Left ventricle myocardium inferior (tissue), 1 donor: ENCODE results near the gene KCNG4. TPM values are rescaled to one million over a fixed set of nuclear protein-coding genes. Genes with fewer than 3 reads are reported as not detected.

Source experiments
- DNase-seq: peaks from one replicate; pipeline ENCODE4 v3.0.0-alpha.2; 2020
- H3K27ac ChIP-seq: fragments of 200-600 bp; replicated peaks from 2 replicates; pipeline ENCODE4 v1.8.0; 2021
- H3K27me3 ChIP-seq: fragments of 200-600 bp; 2 replicates; pipeline ENCODE4 v1.8.0; 2021; ENCODE audit warnings: low read depth
- H3K36me3 ChIP-seq: fragments of 200-600 bp; 2 replicates; pipeline ENCODE4 v1.8.0; 2021
- H3K4me1 ChIP-seq: fragments of 200-600 bp; 2 replicates; pipeline ENCODE4 v1.8.0; 2021
- H3K4me3 ChIP-seq: fragments of 200-600 bp; 2 replicates; pipeline ENCODE4 v1.8.0; 2021; ENCODE audit warnings: mild to moderate bottlenecking, moderate library complexity
- H3K9me3 ChIP-seq: fragments of 200-600 bp; replicated peaks from 2 replicates; pipeline ENCODE4 v1.8.0; 2021
- CTCF ChIP-seq: fragments of 200-600 bp; IDR thresholded peaks from 2 replicates; pipeline ENCODE4 v1.8.0; 2021; ENCODE audit warnings: antibody characterized with exemption, mild to moderate bottlenecking, borderline replicate concordance
- intact Hi-C: fragments of 100-400 bp; cut with micrococcal nuclease; formaldehyde crosslinking; loops from one replicate; pipeline ENCODE4 v1.11.0; 2022
- total RNA-seq: library from RNA; stranded (reverse); fragmentation: NEBNext Ultra II Directional; extraction: Animal tissue kit (Norgen Biotek cat#: 25700); gene quantifications from one replicate; pipeline ENCODE4 v1.2.1, GENCODE V29; 2021
- donor health status: DM: no; HTN: yes; CAD: no; lungs with severe emphysema.

KCNG4 gene
- total RNA-seq, 1 donor from 2014 or later, result not detected

- Histone ChIP-seq H3K4me1 (no peaks in the 10 kb centered on the region), H3K27me3 (peaks cover 17% of the 10 kb centered on the region), H3K4me3 (no peak overlapping the region), H3K27ac (no peak overlapping the region), H3K9me3 (no peaks in the 10 kb centered on the region), H3K36me3 (no peaks in the 10 kb centered on the region)
- TF ChIP-seq CTCF, result no peak
- no peak for DNase-seq
- intact Hi-C loops, result no loop called here
Observed at GRCh38 chr16:84196101-84196500, 43.7 kb downstream of the KCNG4 start.

GRCh38 chr16:84195201-84196093 is 44.4 kb downstream of the KCNG4 start:
- Histone ChIP-seq H3K4me3 (no peak overlapping the region), H3K9me3 (no peaks in the 10 kb centered on the region), H3K27me3 (peaks cover 17% of the 10 kb centered on the region), H3K4me1 (no peaks in the 10 kb centered on the region), H3K36me3 (no peaks in the 10 kb centered on the region), H3K27ac (no peak overlapping the region)
- TF ChIP-seq CTCF, result no peak
- intact Hi-C loops, result no loop called here
- no peak for DNase-seq

GRCh38 chr16:84194470-84195200 is 45.2 kb downstream of the KCNG4 start:
- H3K36me3 ChIP-seq, result no peaks in the 10 kb centered on the region
- H3K4me3 ChIP-seq, result no peak overlapping the region
- TF ChIP-seq CTCF, result no peak
- DNase-seq, result no peak
- H3K9me3 ChIP-seq, result no peaks in the 10 kb centered on the region
- H3K4me1 ChIP-seq, result no peaks in the 10 kb centered on the region
- H3K27ac ChIP-seq, result no peak overlapping the region
- peaks cover 17% of the 10 kb centered on the region for H3K27me3 ChIP-seq
- intact Hi-C loops, result no loop called here

GRCh38 chr16:84194018-84194417 is 45.8 kb downstream of the KCNG4 start:
- H3K27me3 ChIP-seq, result peaks cover 17% of the 10 kb centered on the region
- no peaks in the 10 kb centered on the region for H3K9me3 ChIP-seq
- H3K4me1 ChIP-seq, result no peaks in the 10 kb centered on the region
- no peak overlapping the region for H3K4me3 ChIP-seq
- no peak overlapping the region for H3K27ac ChIP-seq
- intact Hi-C loops, result no loop called here
- no peaks in the 10 kb centered on the region for H3K36me3 ChIP-seq
- DNase-seq, result no peak
- no peak for TF ChIP-seq CTCF

- Histone ChIP-seq H3K27ac (no peak overlapping the region), H3K4me1 (no peaks in the 10 kb centered on the region), H3K27me3 (peaks cover 17% of the 10 kb centered on the region), H3K9me3 (no peaks in the 10 kb centered on the region), H3K36me3 (no peaks in the 10 kb centered on the region), H3K4me3 (no peak overlapping the region)
- no peak for DNase-seq
- TF ChIP-seq CTCF, result no peak
- intact Hi-C loops, result no loop called here
Observed at GRCh38 chr16:84193480-84193879, 46.3 kb downstream of the KCNG4 start.
